Stimulated activated CD8-positive, alpha-beta memory T cell treated with anti-CD3 and anti-CD28 coated beads, Interleukin-12 subunit alpha, Interleukin-12 subunit beta, amount 100 ng/mL, for 24 hours (primary cell): ENCODE results near the gene DUSP12.
"Not testable (repeated sequence)": the region's sequence is repeated elsewhere in the genome, so short reads cannot be mapped to it uniquely, and the experiment has no call there.

Experiments used
- DNase-seq: peaks from one replicate; pipeline ENCODE4 v3.0.0-alpha.2; 2020; ENCODE audit errors: extremely low read depth

DUSP12 gene, protein sequence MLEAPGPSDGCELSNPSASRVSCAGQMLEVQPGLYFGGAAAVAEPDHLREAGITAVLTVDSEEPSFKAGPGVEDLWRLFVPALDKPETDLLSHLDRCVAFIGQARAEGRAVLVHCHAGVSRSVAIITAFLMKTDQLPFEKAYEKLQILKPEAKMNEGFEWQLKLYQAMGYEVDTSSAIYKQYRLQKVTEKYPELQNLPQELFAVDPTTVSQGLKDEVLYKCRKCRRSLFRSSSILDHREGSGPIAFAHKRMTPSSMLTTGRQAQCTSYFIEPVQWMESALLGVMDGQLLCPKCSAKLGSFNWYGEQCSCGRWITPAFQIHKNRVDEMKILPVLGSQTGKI

DNA sequence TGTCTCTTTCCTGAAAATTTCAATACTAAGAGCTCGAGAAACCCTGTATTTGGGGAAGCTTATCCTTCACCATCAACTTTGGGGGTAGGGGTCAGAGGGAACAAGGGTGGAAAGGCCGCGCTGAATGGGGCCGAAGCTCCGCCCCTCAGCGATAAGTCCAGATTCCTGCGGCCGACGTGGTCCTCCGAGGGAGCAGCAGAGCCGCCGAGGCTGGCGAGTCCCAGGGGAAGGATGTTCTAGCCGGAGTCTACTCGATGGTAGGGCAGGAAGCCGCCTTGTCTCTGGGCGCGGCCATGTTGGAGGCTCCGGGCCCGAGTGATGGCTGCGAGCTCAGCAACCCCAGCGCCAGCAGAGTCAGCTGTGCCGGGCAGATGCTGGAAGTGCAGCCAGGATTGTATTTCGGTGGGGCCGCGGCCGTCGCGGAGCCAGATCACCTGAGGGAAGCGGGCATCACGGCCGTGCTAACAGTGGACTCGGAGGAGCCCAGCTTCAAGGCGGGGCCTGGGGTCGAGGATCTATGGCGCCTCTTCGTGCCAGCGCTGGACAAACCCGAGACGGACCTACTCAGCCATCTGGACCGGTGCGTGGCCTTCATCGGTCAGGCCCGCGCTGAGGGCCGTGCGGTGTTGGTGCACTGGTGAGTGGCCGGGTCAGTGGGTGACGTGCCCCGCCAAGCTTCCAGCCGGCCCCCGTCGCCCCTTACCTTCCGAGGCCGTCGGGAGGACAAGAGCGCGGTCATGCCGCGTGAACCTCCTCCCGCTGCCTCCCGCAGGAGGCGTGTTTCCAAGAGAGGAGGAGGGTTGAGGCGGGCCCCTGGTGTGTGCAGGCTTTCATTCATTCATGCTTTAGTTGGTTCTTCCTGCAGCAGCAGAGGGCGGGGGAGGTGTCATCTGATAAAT, at the start of gene DUSP12:
Gene DUSP12, plus strand, starts transcription at position 278 of the 899 bp plus-strand sequence. Its CDS starts 16 bp downstream, at position 294.
- DNase-seq, result peak; percentile 75

DNA sequence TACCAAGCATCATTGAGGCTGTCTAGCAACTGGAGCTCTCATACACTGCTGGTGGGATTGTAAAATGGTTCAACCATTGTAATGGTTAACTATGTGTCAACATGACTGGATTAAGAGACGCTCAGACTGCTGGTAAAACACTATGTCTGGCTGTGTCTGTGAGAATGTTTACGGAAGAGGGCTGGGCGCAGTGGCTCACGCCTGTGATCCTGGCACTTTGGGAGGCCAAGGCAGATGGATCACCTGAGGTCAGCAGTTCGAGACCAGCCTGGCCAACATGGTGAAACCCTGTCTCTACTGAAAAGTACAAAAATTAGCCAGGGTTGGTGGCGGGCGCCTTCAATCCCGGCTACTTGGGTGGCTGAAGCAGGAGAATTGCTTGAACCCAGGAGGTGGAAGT, 47.3 kb upstream of the DUSP12 start:
- no peak for DNase-seq

DNA sequence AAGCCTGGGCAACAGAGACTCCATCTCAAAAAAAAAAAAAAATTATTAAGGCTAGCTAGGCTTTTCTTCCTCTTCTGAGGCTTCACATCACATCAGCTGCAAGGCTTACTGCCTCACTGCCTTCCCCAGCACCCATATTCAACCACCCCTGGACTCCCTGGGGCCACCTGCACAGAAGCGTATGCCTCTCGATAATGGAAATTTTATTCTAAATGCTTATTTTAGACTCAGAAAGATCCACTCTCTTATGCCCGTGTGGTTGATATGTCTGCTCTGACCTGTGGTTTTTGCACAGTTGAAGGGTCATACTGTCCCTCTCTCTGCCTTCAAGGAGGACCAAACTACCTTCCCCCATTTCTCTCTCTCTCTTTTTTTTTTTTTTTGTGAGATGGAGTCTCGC, 44.0 kb upstream of the DUSP12 start:
- DNase-seq, result no peak

DNA sequence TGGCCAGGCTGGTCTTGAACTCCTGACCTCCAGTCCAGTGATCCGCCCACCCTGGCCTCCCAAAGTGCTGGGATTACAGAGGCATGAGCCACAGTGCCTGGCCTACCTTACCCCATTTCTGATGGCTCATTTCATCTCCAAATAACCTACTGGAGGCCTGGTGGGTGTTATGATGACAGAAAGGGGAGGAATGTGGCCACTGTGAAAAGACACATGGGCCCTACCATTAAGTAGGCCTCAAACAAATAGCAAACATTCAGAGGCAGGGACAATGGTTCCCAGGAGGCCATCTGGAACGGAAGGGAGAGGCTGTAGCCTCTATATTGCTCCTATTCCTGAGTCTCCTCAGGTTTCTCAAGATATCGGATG, 43.5 kb upstream of the DUSP12 start:
- DNase-seq, result no peak

DNA sequence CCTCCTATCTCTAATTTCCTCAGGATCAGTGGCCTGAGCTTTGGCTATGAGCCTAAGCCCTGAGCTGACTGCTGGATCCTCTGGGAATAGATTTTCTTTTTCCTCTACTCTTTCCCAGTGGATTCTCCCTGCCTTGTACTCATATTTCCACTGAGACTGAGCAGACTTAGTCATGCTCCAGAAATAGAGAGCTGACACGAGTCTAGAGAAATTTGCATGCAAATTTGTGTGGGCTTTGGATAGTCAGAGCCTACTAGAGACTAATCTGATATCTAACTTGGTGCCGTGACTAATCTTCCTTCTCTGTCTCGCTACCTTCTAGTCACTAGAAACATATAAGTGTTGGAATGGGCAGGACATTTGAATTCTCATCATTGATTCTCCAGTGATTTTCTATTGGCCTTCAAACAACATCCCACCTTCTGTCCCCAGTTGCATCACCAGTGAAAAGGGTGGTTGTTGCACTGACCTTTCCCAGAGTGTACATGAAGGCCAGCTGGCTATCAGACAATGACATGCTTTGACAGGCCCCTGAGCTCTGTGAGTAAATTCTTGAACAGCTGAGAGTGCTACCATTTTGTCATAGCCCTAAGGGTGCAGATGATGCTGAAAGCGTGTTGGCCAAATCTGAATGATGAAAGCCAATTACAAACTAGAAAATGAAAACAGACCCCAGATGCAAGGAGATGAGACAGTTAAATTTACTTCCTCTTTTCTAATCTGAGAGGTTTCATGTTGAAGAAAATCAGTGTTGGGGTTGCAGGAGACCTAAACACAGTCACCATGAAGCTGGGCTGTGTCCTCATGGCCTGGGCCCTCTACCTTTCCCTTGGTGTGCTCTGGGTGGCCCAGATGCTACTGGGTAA, 42.9 kb upstream of the DUSP12 start, which contains the start of gene FCRLA:
Gene FCRLA, plus strand, starts transcription at position 748 of the 866 bp plus-strand sequence. Its CDS starts 36 bp downstream, at position 784.
- DNase-seq, result no peak

DNA sequence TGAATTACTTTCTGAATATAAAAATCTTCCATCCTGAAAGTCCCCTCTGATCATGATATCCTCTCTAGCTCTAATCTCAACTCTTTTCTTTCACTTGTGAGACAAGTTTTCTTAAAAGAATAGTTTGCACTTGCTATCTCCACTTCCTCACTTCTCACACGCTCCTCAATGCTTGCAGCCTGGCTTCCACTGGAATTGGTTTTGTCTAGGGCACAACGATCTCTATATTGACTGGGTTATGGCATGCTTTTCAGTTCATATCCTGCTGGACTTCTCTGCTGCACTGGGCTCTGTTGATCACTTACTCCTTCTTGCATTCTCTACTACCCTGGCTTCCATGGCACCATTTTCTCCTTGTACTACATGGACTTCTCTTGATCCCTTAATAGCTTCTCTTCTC, 42.1 kb upstream of the DUSP12 start:
- no peak for DNase-seq

DNA sequence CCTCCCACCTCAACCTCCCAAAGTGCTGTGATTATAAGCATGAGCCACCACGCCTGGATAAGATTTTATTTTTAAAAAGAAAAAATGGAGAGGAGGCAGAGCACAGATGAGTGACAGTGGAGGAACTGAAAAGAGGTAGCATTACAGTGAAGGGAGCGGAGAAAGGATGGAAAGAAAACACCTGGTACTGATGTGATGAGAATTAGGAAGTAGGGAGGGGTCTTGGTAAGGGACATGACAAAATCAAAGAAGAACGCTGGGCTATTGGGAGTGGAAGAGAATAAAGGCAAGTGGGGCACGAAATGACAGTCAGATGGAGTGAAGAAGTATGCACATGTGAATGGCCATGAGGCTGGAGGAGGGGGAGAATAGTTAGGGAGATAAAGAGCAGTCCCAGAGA, 40.2 kb upstream of the DUSP12 start:
- DNase-seq, result no peak

DNA sequence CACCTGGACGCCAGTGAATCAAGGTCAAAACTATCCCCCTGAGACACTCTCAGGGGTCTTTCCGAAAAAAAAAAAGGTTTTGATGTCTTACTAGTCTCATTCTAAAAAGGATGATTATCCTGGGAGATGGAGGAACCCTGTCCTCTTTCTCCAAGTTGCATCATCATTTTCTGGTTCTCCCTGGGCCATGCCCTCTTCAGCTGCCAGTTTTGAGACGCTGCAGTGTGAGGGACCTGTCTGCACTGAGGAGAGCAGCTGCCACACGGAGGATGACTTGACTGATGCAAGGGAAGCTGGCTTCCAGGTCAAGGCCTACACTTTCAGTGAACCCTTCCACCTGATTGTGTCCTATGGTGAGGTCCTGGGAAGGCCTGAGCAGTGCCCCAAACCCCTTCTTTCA, 39.0 kb upstream of the DUSP12 start:
- no peak for DNase-seq

DNA sequence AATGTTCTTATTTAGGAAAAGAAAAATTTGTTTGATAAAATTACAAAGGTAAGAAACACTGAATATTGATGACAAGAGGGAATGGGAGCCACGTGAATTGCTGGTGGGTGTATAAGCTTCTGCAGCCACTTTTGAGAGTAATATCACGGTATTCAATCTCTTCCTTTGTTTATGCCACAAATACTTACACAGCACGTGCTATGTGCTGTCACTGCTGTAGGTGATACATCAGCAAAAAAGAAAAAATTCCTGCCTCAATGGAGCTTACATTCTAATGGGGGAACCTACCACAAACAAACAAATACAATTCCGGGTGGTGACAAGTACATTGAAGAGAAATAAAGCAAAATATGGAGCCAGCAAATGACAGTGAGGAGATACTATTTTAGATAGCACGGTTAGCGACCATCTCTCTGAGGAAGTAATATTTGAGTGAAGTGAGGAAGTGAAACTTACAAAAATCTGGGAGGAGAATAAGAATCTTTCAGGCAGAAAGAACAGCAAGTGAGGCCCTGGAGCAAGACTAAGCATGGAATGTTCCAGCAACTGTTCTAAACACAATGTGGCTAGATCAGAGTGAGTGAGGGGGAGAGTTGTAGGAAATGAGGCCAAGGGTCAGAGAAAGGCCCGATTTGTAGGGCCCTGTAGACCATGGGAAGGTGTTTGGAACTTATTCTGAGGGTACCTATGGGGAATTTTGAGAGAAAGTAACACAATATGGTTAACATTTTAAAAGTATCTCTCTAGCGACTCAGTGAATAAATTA, 30.8 kb upstream of the DUSP12 start:
- DNase-seq, result no peak

DNA sequence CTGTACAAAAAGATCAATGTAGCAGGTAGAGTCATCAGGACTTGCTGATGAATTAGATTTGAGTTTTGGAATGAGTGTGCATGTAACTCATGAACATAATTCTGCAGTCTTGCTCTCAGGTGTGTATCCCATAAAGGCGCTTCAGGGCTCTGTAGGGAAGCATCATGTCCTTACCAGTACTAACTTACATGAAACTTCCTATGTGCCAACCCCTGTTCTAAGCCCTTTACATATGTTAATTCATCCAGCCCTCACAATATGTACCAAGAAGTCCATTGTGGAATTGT, 30.3 kb upstream of the DUSP12 start:
- no peak for DNase-seq

DNA sequence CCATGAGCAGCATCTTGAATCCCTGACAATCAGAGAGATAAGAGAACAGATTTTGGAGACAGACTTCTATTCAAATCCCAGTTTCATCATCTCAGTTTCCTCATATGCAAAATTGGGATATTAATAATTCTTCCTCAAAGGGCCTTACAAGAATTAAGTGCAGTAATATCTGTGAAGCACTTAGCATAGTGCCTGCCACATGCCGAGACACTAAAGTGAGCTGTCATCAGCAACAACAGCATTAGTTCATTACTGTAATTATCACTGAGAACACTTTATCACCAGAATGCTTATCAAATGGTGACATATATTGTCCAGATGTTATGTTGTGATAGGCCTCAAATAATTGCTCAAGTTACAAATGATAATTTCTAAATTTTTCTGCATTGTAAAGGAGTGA, 29.2 kb upstream of the DUSP12 start:
- DNase-seq, result no peak

DNA sequence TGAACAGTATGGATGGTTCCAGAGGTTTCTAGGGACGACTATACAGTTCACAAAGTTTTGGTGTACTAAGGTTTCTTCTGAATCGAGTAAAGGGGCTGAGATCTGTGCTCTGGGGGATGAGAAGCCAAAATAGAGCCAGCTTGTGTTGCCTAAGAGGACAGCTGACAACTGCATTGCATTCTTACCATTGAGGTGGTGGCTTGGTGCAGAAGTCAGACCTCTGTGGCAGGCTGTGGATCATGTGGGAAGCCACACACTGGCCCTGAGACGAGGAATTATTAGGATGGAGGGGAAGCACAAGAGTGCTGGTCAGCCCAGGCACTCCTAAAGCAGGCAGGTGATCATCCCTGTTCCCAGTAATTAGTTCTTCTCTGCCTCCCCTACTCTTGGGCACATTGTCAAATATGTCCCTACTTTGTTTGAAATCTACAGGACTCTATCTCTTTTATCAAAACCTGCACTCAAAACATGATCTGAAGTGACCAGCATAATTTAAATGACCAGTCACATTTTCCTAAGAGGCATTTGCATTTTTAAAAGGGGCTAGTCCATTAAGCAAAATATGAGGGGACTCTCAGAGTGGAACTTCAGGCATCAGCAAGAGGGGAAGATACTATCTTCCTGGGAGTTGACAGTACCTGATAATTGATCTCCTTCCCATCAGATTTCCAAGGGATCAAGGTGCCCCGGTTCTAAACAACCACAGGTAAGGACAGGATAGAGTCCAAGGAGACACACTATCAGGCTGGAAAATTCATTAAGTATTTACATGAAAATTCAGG, 28.4 kb upstream of the DUSP12 start, which contains the start of gene FCRLB:
Gene FCRLB, plus strand, starts transcription at position 589 of the 782 bp plus-strand sequence. CDS start 1,129 bp downstream, outside the sequence.
- DNase-seq, result no peak

DNA sequence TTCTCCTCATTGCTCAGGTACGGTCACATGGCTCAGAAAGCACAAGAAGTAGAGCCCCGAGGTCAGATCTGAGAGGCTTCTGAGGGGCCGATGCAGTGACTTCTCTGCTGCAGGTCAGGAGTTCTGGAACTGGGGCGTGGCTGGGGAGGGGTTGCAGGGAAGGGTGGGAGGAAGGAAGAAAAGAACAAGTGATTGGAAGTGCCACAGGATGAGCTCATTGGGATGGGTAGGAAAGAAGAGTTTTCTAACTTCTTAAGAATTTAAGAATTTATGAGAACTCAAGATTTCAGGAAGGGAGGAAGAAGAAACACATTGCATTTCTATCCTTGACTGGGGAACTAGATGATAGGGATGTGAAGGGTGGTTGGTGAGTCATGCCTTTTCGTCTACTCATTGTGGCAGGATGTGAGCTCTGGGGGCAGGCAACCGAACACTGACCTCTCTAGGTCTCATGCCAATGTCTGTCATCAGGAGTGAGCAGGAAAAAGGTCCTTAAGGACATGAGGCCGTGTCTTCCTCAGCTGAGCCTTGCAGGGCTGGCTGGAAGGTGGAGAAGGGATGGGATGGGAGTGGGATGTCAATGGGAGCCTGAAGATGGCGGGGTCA, 27.7 kb upstream of the DUSP12 start:
- no peak for DNase-seq

DNA sequence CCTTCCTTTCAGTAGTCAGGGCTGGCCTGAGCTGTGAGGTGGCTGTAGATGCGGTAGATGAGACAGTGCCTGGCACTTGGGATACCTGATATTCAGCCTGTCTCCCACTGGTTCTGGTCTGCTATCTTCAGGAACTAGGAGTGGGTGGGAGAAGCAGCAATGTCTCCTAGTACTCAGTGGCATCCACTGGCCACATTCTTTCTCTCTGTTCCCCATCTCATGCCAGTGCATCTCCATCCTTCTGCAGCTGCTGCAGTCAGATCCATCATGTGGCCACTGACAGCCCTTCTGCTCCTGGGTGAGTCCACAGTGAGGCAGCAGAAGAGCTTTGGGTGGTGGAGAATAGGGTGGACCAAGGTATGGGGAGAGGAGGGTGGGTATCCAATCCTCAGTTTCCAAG, 27.2 kb upstream of the DUSP12 start:
- no peak for DNase-seq

DNA sequence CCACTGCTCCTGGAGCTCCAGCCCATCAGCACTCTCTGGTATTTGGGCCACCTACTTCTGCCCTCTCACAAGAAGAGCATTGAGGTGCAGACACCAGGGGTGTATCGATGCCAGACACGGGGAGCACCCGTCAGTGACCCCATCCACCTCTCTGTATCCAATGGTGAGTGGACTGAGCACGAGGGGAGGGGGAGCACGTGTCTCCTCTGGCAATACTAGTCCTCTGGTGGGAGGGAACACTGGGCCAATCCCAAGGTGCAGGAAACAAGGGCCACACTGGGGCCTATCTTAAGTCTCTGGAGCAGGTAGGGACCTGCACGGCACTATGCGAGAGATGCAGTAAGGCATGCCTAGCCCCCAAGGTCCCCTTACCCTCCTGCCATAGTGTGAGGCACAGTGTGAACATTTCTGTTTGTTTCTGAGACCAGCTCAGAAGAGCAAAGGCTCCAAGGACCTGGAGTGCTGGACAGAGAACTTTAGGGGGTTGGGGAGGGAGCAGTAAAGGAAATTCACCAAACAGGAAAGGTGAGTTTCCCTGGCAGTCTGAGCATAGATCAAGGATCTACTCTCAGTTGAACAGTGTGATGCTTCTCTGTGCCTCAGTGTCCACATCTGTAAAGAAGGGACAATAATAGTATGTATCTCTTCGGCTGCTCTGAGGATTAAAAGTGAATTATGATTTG, 26.0 kb upstream of the DUSP12 start:
- DNase-seq, result no peak

DNA sequence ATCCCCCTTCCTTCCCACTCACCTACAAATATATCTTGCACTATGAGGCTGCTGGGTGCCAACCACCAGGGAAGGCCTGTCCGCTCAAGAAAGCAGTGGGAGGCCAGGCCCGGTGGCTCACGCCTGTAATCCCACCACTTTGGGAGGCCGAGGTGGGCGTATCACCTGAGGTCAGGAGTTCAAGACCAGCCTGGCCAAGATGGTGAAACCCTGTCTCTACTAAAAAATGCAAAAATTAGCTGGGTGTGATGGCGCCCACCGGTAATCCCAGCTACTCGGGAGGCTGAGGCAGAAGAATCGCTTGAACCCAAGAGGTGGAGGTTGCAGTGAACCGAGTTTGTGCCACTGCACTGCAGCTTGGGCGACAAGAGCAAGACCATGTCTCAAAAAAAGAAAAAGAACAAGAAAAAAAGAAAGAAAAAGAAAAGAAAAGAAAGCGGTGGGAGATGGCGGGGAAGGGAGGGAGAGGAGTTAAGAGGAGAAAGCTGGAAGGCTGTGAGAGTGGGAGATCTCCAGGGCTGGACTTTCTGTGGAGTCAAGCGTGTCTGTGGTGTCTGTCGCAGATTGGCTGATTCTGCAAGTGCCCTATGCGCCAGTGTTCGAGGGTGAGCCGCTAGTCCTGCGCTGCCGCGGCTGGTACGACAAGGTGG, 24.2 kb upstream of the DUSP12 start:
- DNase-seq, result not testable (repeated sequence)

DNA sequence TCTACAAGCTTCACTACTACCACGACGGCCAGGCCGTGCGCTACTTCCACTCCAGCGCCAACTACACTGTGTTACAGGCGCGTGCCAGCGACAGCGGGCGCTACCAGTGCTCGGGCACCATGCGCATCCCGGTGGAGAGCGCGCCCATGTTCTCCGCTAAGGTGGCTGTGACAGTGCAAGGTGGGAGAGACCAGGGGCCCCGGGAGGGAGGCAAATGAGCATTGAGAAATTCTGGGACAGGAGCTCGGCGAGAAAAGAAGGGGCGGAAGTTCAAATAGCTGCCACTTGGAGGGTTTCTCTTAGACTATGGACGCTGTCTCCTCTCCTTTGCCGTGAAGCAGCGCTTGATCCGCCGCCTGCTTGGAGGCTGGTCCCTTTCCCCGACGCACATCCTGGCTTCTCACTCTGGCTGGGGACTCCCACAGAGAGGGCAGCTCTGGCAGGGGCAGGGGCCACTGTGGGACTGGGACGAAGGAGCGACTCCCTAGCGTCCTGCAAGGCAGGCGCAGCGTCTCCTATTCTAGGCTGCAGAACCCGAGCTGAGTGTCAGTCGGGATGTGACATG, 23.6 kb upstream of the DUSP12 start:
- DNase-seq, result no peak

DNA sequence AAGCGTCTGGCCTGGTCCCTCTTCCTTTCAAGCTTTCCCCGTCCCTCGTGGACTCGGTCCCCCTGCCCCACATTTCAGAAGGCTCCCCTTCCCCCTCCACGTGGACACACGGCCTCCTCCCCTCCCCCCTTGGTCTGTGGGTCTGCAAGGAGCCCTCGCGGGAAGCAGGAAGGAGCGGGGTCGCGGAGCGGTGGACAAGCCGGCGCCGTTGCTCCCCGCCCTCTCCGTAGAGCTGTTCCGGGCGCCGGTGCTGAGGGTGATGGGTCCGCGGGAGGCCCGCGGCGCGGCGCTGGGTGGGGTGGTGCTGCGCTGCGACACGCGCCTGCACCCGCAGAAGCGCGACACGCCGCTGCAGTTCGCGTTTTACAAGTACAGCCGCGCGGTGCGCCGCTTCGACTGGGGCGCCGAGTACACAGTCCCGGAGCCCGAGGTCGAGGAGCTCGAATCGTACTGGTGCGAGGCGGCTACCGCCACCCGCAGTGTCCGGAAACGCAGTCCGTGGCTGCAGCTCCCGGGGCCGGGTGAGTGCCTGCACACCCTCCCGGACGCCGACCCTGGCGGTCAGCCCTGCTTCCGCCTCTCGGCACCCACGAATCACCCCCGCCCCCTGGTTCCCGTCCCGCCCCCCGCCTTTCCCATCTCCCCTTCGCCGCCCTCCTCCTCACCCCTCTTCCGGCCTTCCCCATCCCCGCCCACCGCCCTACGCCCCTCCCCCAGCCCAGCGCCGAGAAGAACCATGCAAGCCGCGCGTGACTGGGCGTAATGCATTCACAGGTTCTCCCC, 22.9 kb upstream of the DUSP12 start:
- no peak for DNase-seq
